Frontal cortex (tissue), 4 donors: ENCODE measurements around the gene LRRTM1. TPM values are rescaled to one million over a fixed set of nuclear protein-coding genes. Genes with fewer than 3 reads are reported as not detected.

Experiments
- DNase-seq, 2 donors: peaks; one replicate each; pipeline ENCODE4 v3.0.0; 2012; ENCODE audit warnings: low spot score in 2 of 2
- FAIRE-seq: peaks from 2 replicates; lab custom pipeline; 2012; peaks lifted over from hg19 to GRCh38; lab: Jason Lieb, UNC
- total RNA-seq: library from RNA; depleted of rRNA; stranded (reverse); fragments of >200 nt; gene quantifications from one replicate; pipeline ENCODE4 v1.2.3, GENCODE V29; 2014
- donor health status: control.
- donor health status: control.
- donor health status: control.

LRRTM1 gene
- total RNA-seq, 1 donor from 2014 or later = 11.4 TPM

GRCh38 chr2:80303006-80303908 is 1.3 kb downstream of the LRRTM1 start:
- DNase-seq (peak in 1 of 2 donors; percentile 32), FAIRE-seq (no peak)

GRCh38 chr2:80302314-80303005 is 2.1 kb downstream of the LRRTM1 start:
- no peak for DNase-seq
- FAIRE-seq = no peak

GRCh38 chr2:80302001-80302313 is 2.6 kb downstream of the LRRTM1 start:
- DNase-seq = no peak
- FAIRE-seq = no peak

GRCh38 chr2:80300954-80301353 is 3.6 kb downstream of the LRRTM1 start:
- FAIRE-seq (no peak), DNase-seq (no peak)

- DNase-seq (no peak), FAIRE-seq (no peak)
Observed at GRCh38 chr2:80300346-80300745, 4.2 kb downstream of the LRRTM1 start.

GRCh38 chr2:80299661-80300060 is 4.9 kb downstream of the LRRTM1 start:
- FAIRE-seq = no peak
- DNase-seq = no peak

- no peak for DNase-seq
- FAIRE-seq = no peak
Observed at GRCh38 chr2:80298954-80299353, 5.6 kb downstream of the LRRTM1 start.

- DNase-seq (no peak), FAIRE-seq (peak; percentile 49)
Observed at GRCh38 chr2:80293039-80293438, 11.5 kb downstream of the LRRTM1 start.

GRCh38 chr2:80292474-80292873 is 12.1 kb downstream of the LRRTM1 start:
- FAIRE-seq = no peak

GRCh38 chr2:80291656-80292055 is 12.9 kb downstream of the LRRTM1 start:
- DNase-seq = no peak
- no peak for FAIRE-seq

More at GRCh38 chr2:80292474-80292873, 12.1 kb downstream of the LRRTM1 start:
- DNase-seq = no peak

- FAIRE-seq (peak; percentile 67), DNase-seq (no peak)
Observed at GRCh38 chr2:80288576-80288975, 16.0 kb downstream of the LRRTM1 start.

- DNase-seq = no peak
- FAIRE-seq = no peak
Observed at GRCh38 chr2:80281049-80281448, 23.5 kb downstream of the LRRTM1 start.

GRCh38 chr2:80280598-80280997 is 24.0 kb downstream of the LRRTM1 start:
- FAIRE-seq (no peak), DNase-seq (no peak)

GRCh38 chr2:80269806-80270205 is 34.7 kb downstream of the LRRTM1 start:
- DNase-seq (no peak), FAIRE-seq (no peak)

- FAIRE-seq (no peak), DNase-seq (no peak)
Observed at GRCh38 chr2:80266231-80266630, 38.3 kb downstream of the LRRTM1 start.

GRCh38 chr2:80259292-80259691 is 45.3 kb downstream of the LRRTM1 start:
- DNase-seq = no peak
- no peak for FAIRE-seq

- no peak for FAIRE-seq
- no peak for DNase-seq
Observed at GRCh38 chr2:80258793-80259192, 45.8 kb downstream of the LRRTM1 start.

- FAIRE-seq (no peak), DNase-seq (no peak)
Observed at GRCh38 chr2:80258341-80258740, 46.2 kb downstream of the LRRTM1 start.

- no peak for FAIRE-seq
- DNase-seq = no peak
Observed at GRCh38 chr2:80257450-80257849, 47.1 kb downstream of the LRRTM1 start.

- DNase-seq (no peak), FAIRE-seq (no peak)
Observed at GRCh38 chr2:80256782-80257167, 47.8 kb downstream of the LRRTM1 start.
